ENCODE data around the gene UBE2H.
A peak's percentile ranks its signal among the peaks of the same experiment; 100 is the strongest.
"Not testable (repeated sequence)": the region's sequence is repeated elsewhere in the genome, so short reads cannot be mapped to it uniquely, and the experiment has no call there.

UBE2H gene

GRCh38 chr7:129840757-129841156 is 112.0 kb downstream of the UBE2H start:
- DNase-seq: no peak

GRCh38 chr7:129836983-129837382 is 115.8 kb downstream of the UBE2H start:
- no peak for DNase-seq

GRCh38 chr7:129835569-129835968 is 117.2 kb downstream of the UBE2H start:
- DNase-seq: no peak

GRCh38 chr7:129833353-129833752 is 119.4 kb downstream of the UBE2H start:
- not testable (repeated sequence) for DNase-seq

GRCh38 chr7:129832701-129833227 is 120.0 kb downstream of the UBE2H start:
- no peak for DNase-seq

GRCh38 chr7:129832282-129832681 is 120.5 kb downstream of the UBE2H start:
- no peak for DNase-seq

- DNase-seq: no peak
Observed at GRCh38 chr7:129831424-129832058, 121.2 kb downstream of the UBE2H start.

GRCh38 chr7:129830949-129831348 is 121.8 kb downstream of the UBE2H start:
- DNase-seq: no peak

GRCh38 chr7:129829737-129830631 is 122.8 kb downstream of the UBE2H start:
- peak; percentile 15 for DNase-seq

GRCh38 chr7:129828989-129829736 is 123.6 kb downstream of the UBE2H start:
- DNase-seq: no peak

GRCh38 chr7:129828078-129828762 is 124.5 kb downstream of the UBE2H start:
- DNase-seq: no peak

GRCh38 chr7:129827467-129827990 is 125.2 kb downstream of the UBE2H start:
- no peak for DNase-seq

- DNase-seq: not testable (repeated sequence)
Observed at GRCh38 chr7:129826895-129827294, 125.9 kb downstream of the UBE2H start.

GRCh38 chr7:129825209-129825970 is 127.4 kb downstream of the UBE2H start:
- peak; percentile 65 for DNase-seq

GRCh38 chr7:129824291-129825208 is 128.2 kb downstream of the UBE2H start:
- no peak for DNase-seq

GRCh38 chr7:129823143-129823542 is 129.6 kb downstream of the UBE2H start:
- DNase-seq: not testable (repeated sequence)

- no peak for DNase-seq
Observed at GRCh38 chr7:129821476-129821875, 131.3 kb downstream of the UBE2H start.

GRCh38 chr7:129816742-129817141 is 136.0 kb downstream of the UBE2H start:
- DNase-seq: no peak

- no peak for DNase-seq
Observed at GRCh38 chr7:129807863-129808262, 144.9 kb downstream of the UBE2H start.
